IMR-90 (cell line): ENCODE results near the gene FXYD1. TPM values are rescaled to one million over a fixed set of nuclear protein-coding genes. Genes with fewer than 3 reads are reported as not detected.

Source experiments
- ATAC-seq: fragments of 200-7000 bp; cut with Tn5 transposase; 2 replicates; pipeline ENCODE4 v1.9.1; 2020; ENCODE audit warnings: low read depth, mild to moderate bottlenecking, moderate library complexity
- BruUV-seq: library from RNA; stranded (reverse); fragments of 400-500 nt; replicated peaks from 2 replicates; lab custom pipeline; 2021; lab: Mats Ljungman, UMichigan
- CTCF ChIA-PET: fragments of 300-600 bp; formaldehyde crosslinking; extraction: SDS; loops from one replicate; lab custom pipeline; 2021; ENCODE audit warnings: antibody characterized with exemption; lab: Yijun Ruan, JAX
- POLR2A ChIA-PET: fragments of 300-600 bp; sonication (Branson Sonifier 250); formaldehyde crosslinking; loops from one replicate; lab custom pipeline; 2022; ENCODE audit warnings: antibody characterized with exemption; ENCODE audit not compliant: unreplicated experiment; lab: Charles Lee
- DNase-seq: peaks from one replicate; pipeline ENCODE4 v3.0.0; 2013
- H2AFZ ChIP-seq: replicated peaks from 2 replicates; pipeline ENCODE3; 2013; ENCODE audit warnings: low read length, mild to moderate bottlenecking; ENCODE audit not compliant: poor library complexity
- H2AK5ac ChIP-seq: 2 replicates; pipeline ENCODE4 v1.6.1; 2013; ENCODE audit warnings: low read depth, low read length, inconsistent platforms
- H2AK9ac ChIP-seq: replicated peaks from 2 replicates; pipeline ENCODE3; 2013; ENCODE audit warnings: mild to moderate bottlenecking, low read depth, low read length, moderate library complexity; ENCODE audit not compliant: poor library complexity
- H2BK120ac ChIP-seq: 2 replicates; pipeline ENCODE4 v1.6.1; 2013; ENCODE audit warnings: low read depth, low read length, inconsistent platforms
- H2BK15ac ChIP-seq: 3 replicates; pipeline ENCODE4 v1.6.1; 2013; ENCODE audit warnings: low read depth, low read length, inconsistent platforms
- H2BK20ac ChIP-seq: 2 replicates; pipeline ENCODE4 v1.6.1; 2013; ENCODE audit warnings: low read depth, mild to moderate bottlenecking, inconsistent platforms, low read length, moderate library complexity
- H2BK5ac ChIP-seq: 2 replicates; pipeline ENCODE4 v1.6.1; 2013; ENCODE audit warnings: mild to moderate bottlenecking, low read depth, low read length, inconsistent platforms; ENCODE audit not compliant: poor library complexity, severe bottlenecking
- H3K14ac ChIP-seq: replicated peaks from 2 replicates; pipeline ENCODE4 v1.6.1; 2013; ENCODE audit warnings: low read depth, low read length, inconsistent platforms
- H3K18ac ChIP-seq: 2 replicates; pipeline ENCODE4 v1.6.1; 2013; ENCODE audit warnings: low read depth, low read length, control low read depth
- H3K23ac ChIP-seq: 2 replicates; pipeline ENCODE4 v1.6.1; 2013; ENCODE audit warnings: low read depth, low read length, inconsistent platforms
- H3K27ac ChIP-seq: 2 replicates; pipeline ENCODE4 v1.5.1; 2013; ENCODE audit warnings: mild to moderate bottlenecking, control low read depth, low read length; ENCODE audit not compliant: insufficient read depth
- H3K27me3 ChIP-seq: 2 replicates; pipeline ENCODE4 v1.6.1; 2013; ENCODE audit warnings: low read length; ENCODE audit not compliant: control insufficient read depth, insufficient read depth
- H3K36me3 ChIP-seq: 2 replicates; pipeline ENCODE4 v1.6.1; 2013; ENCODE audit warnings: low read length, mixed read lengths; ENCODE audit not compliant: control insufficient read depth, insufficient read depth
- H3K4ac ChIP-seq: 2 replicates; pipeline ENCODE4 v1.6.1; 2013; ENCODE audit warnings: low read depth, low read length, inconsistent platforms
- H3K4me1 ChIP-seq: 2 replicates; pipeline ENCODE4 v1.6.1; 2013; ENCODE audit warnings: low read length, mixed read lengths; ENCODE audit not compliant: control insufficient read depth, insufficient read depth
- H3K4me2 ChIP-seq: 2 replicates; pipeline ENCODE4 v1.6.1; 2013; ENCODE audit warnings: low read depth, mild to moderate bottlenecking, control low read depth, low read length, moderate library complexity
- H3K4me3 ChIP-seq: 2 replicates; pipeline ENCODE4 v1.5.1; 2013; ENCODE audit warnings: low read depth, mild to moderate bottlenecking, control low read depth, low read length, moderate library complexity; ENCODE audit not compliant: insufficient read depth
- H3K56ac ChIP-seq: 2 replicates; pipeline ENCODE4 v1.6.1; 2013; ENCODE audit warnings: low read length, inconsistent platforms; ENCODE audit not compliant: insufficient read depth; ENCODE audit errors: extremely low read depth
- H3K79me1 ChIP-seq, 2 experiments: 2 replicates each; pipeline ENCODE4 v1.6.1; 2013; ENCODE audit warnings: low read length in 2 of 2, inconsistent platforms in 1 of 2, low read depth in 1 of 2
- H3K9ac ChIP-seq: 2 replicates; pipeline ENCODE4 v1.6.1; 2013; ENCODE audit warnings: low read depth, low read length, control low read depth
- H3K9me1 ChIP-seq: 2 replicates; pipeline ENCODE4 v1.6.1; 2013; ENCODE audit warnings: low read length, inconsistent platforms; ENCODE audit not compliant: insufficient read depth
- H3K9me3 ChIP-seq: 2 replicates; pipeline ENCODE4 v1.6.1; 2013; ENCODE audit warnings: low read length; ENCODE audit not compliant: control insufficient read depth, insufficient read depth
- H4K20me1 ChIP-seq: 2 replicates; pipeline ENCODE4 v1.6.1; 2013; ENCODE audit warnings: low read length, inconsistent platforms; ENCODE audit not compliant: insufficient read depth
- H4K5ac ChIP-seq: 2 replicates; pipeline ENCODE4 v1.6.1; 2013; ENCODE audit warnings: mild to moderate bottlenecking, low read depth, low read length, control low read depth
- H4K8ac ChIP-seq, 2 experiments: 2 replicates each; pipeline ENCODE4 v1.6.1; 2013; ENCODE audit warnings: low read depth in 2 of 2, low read length in 2 of 2, control low read depth in 1 of 2, inconsistent platforms in 1 of 2
- H4K91ac ChIP-seq: 2 replicates; pipeline ENCODE4 v1.6.1; 2013; ENCODE audit warnings: low read depth, low read length, inconsistent platforms; ENCODE audit not compliant: insufficient read depth
- BHLHE40 ChIP-seq: fragments of 150-350 bp; IDR thresholded peaks from 2 replicates; pipeline ENCODE4 v1.6.1; 2016; ENCODE audit warnings: mild to moderate bottlenecking, low read depth, low read length
- CEBPB ChIP-seq: IDR thresholded peaks from 2 replicates; pipeline ENCODE4 v1.6.1; 2012; ENCODE audit warnings: low read depth, low read length, improper control_type of control experiment
- CHD1 ChIP-seq: IDR thresholded peaks from 2 replicates; pipeline ENCODE4 v1.6.1; 2012; ENCODE audit warnings: low read depth, low read length, improper control_type of control experiment
- ELK1 ChIP-seq: fragments of 150-350 bp; IDR thresholded peaks from 2 replicates; pipeline ENCODE4 v1.6.1; 2016; ENCODE audit warnings: low read depth, mild to moderate bottlenecking, low read length, moderate library complexity, borderline replicate concordance
- MAFK ChIP-seq: IDR thresholded peaks from 2 replicates; pipeline ENCODE4 v1.6.1; 2012; ENCODE audit warnings: low read depth, low read length, improper control_type of control experiment
- MXI1 ChIP-seq: IDR thresholded peaks from 2 replicates; pipeline ENCODE4 v1.6.1; 2012; ENCODE audit warnings: low read depth, mild to moderate bottlenecking, low read length, moderate library complexity, borderline replicate concordance
- NFE2L2 ChIP-seq: fragments of 150-350 bp; IDR thresholded peaks from 2 replicates; pipeline ENCODE4 v1.6.1; 2016; ENCODE audit warnings: low read depth, mild to moderate bottlenecking, low read length
- POLR2A ChIP-seq: IDR thresholded peaks from 2 replicates; pipeline ENCODE4 v1.6.1; 2012; ENCODE audit warnings: mild to moderate bottlenecking, low read depth, low read length
- RAD21 ChIP-seq: IDR thresholded peaks from 2 replicates; pipeline ENCODE4 v1.6.1; 2012; ENCODE audit warnings: low read length, improper control_type of control experiment
- RCOR1 ChIP-seq: IDR thresholded peaks from 2 replicates; pipeline ENCODE4 v1.6.1; 2012; ENCODE audit warnings: mild to moderate bottlenecking, low read length, improper control_type of control experiment; ENCODE audit not compliant: insufficient replicate concordance
- RFX5 ChIP-seq: IDR thresholded peaks from 2 replicates; pipeline ENCODE4 v1.8.0; 2012; ENCODE audit warnings: low read depth, mild to moderate bottlenecking, low read length, moderate library complexity
- SMC3 ChIP-seq: fragments of 150-350 bp; IDR thresholded peaks from 2 replicates; pipeline ENCODE4 v1.6.1; 2016; ENCODE audit warnings: low read depth, mild to moderate bottlenecking, antibody characterized with exemption, low read length, moderate library complexity
- USF2 ChIP-seq: fragments of 150-350 bp; IDR thresholded peaks from 2 replicates; pipeline ENCODE4 v1.6.1; 2017; ENCODE audit warnings: mild to moderate bottlenecking, antibody characterized with exemption, low read length, low read depth
- WGBS, 2 experiments: methylation state at CpG; one replicate each; pipeline versions ENCODE4 v1.1.5 to v1.1.7; 2013; ENCODE audit warnings: missing lambda C conversion rate in 2 of 2; ENCODE audit not compliant: insufficient read length in 1 of 2; ENCODE audit errors: extremely low coverage in 2 of 2; 5-methylcytosine and 5-hydroxymethylcytosine counted together
- dilution Hi-C: fragments of 300-500 bp; cut with HindIII; formaldehyde crosslinking; loops from one replicate; pipeline ENCODE4 v1.14.3; 2018; ENCODE audit warnings: low sequenced_read_pairs; ENCODE audit not compliant: unreplicated experiment
- in situ Hi-C: fragments of 300-500 bp; cut with MboI; formaldehyde crosslinking; loops from 3 replicates; pipeline ENCODE4 v1.14.3; 2019; ENCODE audit warnings: low sequenced_read_pairs, inconsistent platforms, mixed read lengths
- intact Hi-C: fragments of 100-400 bp; cut with micrococcal nuclease; formaldehyde crosslinking; loops from 2 replicates; pipeline ENCODE4 v1.10.0; 2022
- polyA plus RNA-seq, 3 experiments: library from polyadenylated mRNA; depleted of rRNA; stranded (reverse); fragments of >200 nt; gene quantifications; 2 replicates each; pipeline ENCODE4 v1.2.3, GENCODE V29; 2012; ENCODE audit warnings: low replicate concordance in 1 of 3
- total RNA-seq: library from RNA; depleted of rRNA; stranded (reverse); fragments of >200 nt; gene quantifications from 2 replicates; pipeline ENCODE4 v1.2.3, GENCODE V29; 2012

The FXYD1 gene
- total and polyA plus RNA-seq, 2 of the 4 experiments (the other 2 are of a cell fraction): 0.18 to 3.9 TPM

- dilution Hi-C loops: no loop called here
- H3K18ac ChIP-seq: no peak overlapping the region
- no peak overlapping the region for H4K8ac ChIP-seq
- H2AK5ac ChIP-seq: no peak overlapping the region
- H4K91ac ChIP-seq: no peak overlapping the region
- no peak overlapping the region for H3K4me3 ChIP-seq
- WGBS, 2 experiments: 75% methylated on average over 7 of the region's 18 CpGs; no CpG with 5 or more reads in 1 of the 2 experiments
- no peak overlapping the region for H3K27ac ChIP-seq
- H3K56ac ChIP-seq: no peak overlapping the region
- intact Hi-C loops: no loop called here
- H3K9me3 ChIP-seq: peaks cover 13% of the 10 kb centered on the region
- H2AFZ ChIP-seq: peak overlapping the region; percentile 43
- TF ChIP-seq USF2 (no peak), POLR2A (no peak), MAFK (no peak), NFE2L2 (no peak), MXI1 (no peak), RAD21 (no peak), CHD1 (no peak), SMC3 (no peak), RFX5 (no peak), CEBPB (no peak), RCOR1 (no peak), BHLHE40 (no peak), ELK1 (no peak)
- ATAC-seq: no peak
- no peak overlapping the region for H3K14ac ChIP-seq
- no peaks in the 10 kb centered on the region; a peak in 1 of 4 replicates for H3K79me1 ChIP-seq
- H2BK5ac ChIP-seq: no peak overlapping the region
- no peak overlapping the region for H2BK120ac ChIP-seq
- H3K9me1 ChIP-seq: no peaks in the 10 kb centered on the region
- peaks cover 25% of the 10 kb centered on the region for H3K36me3 ChIP-seq
- H4K20me1 ChIP-seq: no peaks in the 10 kb centered on the region
- no peak overlapping the region for H3K9ac ChIP-seq
- H2AK9ac ChIP-seq: no peak overlapping the region
- CTCF ChIA-PET: no interaction called here
- no peak for DNase-seq
- H3K4me1 ChIP-seq: no peaks in the 10 kb centered on the region
- no peak overlapping the region for H3K4ac ChIP-seq
- H2BK15ac ChIP-seq: no peak overlapping the region
- no peak overlapping the region for H3K23ac ChIP-seq
- no TSS peak for BruUV-seq
- no peak overlapping the region for H3K4me2 ChIP-seq
- no peaks in the 10 kb centered on the region for H3K27me3 ChIP-seq
- in situ Hi-C loops: no loop called here
- H4K5ac ChIP-seq: no peak overlapping the region
- H2BK20ac ChIP-seq: no peak overlapping the region
- POLR2A ChIA-PET: no interaction called here
Measured at GRCh38 chr19:35169221-35169995, 30.8 kb downstream of the FXYD1 start.
